Measurements from ENCODE around the gene ATP6V1G1. TPM values are rescaled to one million over a fixed set of nuclear protein-coding genes. Genes with fewer than 3 reads are reported as not detected.
"Not testable (repeated sequence)": the region's sequence is repeated elsewhere in the genome, so short reads cannot be mapped to it uniquely, and the experiment has no call there.

The ATP6V1G1 gene
- total RNA-seq, 2 donors from 2014 or later: 37.4 to 37.8 TPM

- ATAC-seq: no peak
- no peaks in the 10 kb centered on the region for H3K9me3 Mint-ChIP-seq
- no peaks in the 10 kb centered on the region for H3K36me3 Mint-ChIP-seq
Observed at GRCh38 chr9:114570742-114571141, 16.8 kb upstream of the ATP6V1G1 start.

DNA sequence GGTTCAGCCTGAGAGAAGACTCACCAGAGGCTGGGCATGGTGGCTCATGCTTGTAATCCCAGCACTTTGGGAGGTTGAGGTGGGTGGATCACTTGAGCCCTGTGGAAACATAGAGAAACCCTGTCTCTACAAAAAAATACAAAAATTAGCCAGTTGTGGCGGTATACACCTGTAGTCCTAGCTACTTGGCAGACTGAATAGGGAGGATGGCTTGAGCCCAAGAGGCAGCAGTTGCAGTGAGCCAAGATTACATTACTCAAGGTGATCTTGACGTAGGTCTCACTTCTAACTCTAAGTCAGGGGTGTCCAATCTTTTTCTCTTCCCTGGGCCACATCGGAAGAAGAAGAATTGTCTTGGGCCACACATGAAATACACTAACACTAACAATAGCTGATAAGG, 16.2 kb upstream of the ATP6V1G1 start:
- no peak for ATAC-seq
- Mint-ChIP-seq H3K9me3 (no peaks in the 10 kb centered on the region), H3K36me3 (no peaks in the 10 kb centered on the region), H3K27ac (no peak overlapping the region)
- DNase-seq (ENCODE audit: low spot score in 2 of 2): no peak

More at GRCh38 chr9:114570742-114571141, 16.8 kb upstream of the ATP6V1G1 start:
- no peak overlapping the region for H3K27ac Mint-ChIP-seq
- no peak for DNase-seq (ENCODE audit: low spot score in 2 of 2)

- DNase-seq (ENCODE audit: low spot score in 2 of 2) (no peak), ATAC-seq (no peak)
- no peaks in the 10 kb centered on the region for H3K9me3 Mint-ChIP-seq
- H3K36me3 Mint-ChIP-seq: no peaks in the 10 kb centered on the region
- H3K27ac Mint-ChIP-seq: no peak overlapping the region
Observed at GRCh38 chr9:114572199-114572598, 15.4 kb upstream of the ATP6V1G1 start.

GRCh38 chr9:114574438-114574837, 13.1 kb upstream of the ATP6V1G1 start:
- ATAC-seq: no peak
- H3K36me3 Mint-ChIP-seq: no peaks in the 10 kb centered on the region
- H3K27ac Mint-ChIP-seq: no peak overlapping the region

GRCh38 chr9:114576779-114577178, 10.8 kb upstream of the ATP6V1G1 start:
- not testable (repeated sequence) for DNase-seq (ENCODE audit: low spot score in 2 of 2); H3K9me3 Mint-ChIP-seq; ATAC-seq; H3K36me3 Mint-ChIP-seq; H3K27ac Mint-ChIP-seq

More at GRCh38 chr9:114574438-114574837, 13.1 kb upstream of the ATP6V1G1 start:
- no peak for DNase-seq (ENCODE audit: low spot score in 2 of 2)
- no peaks in the 10 kb centered on the region for H3K9me3 Mint-ChIP-seq

- not testable (repeated sequence) for H3K27ac Mint-ChIP-seq
Observed at GRCh38 chr9:114578134-114578533, 9.4 kb upstream of the ATP6V1G1 start.

DNA sequence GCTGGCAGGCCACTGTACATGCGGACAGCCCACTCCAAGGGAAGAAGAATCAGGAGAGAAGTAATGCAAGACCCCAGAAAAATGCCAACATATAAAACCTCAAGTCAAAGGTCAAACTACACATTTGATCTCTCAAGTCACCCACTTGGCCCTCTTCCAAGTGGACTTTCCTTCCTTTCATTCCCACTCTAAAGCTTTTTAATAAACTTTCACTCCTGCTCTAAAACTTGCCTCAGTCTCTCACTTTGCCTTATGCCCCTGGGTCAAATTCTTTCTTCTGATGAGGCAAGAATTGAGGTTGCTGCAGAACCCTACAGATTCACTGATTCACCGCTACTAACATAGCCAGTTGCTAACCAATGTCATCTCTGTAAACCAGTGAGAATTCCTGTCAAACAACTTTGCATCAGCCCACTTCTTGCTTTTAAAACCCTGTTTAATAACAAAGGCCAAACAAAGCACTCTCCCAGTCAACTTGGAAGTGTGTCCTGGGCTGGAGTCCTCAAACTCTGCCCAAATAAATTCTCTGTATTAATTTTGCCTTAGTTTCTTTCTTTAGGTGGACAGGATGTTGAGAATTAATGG, 6.9 kb upstream of the ATP6V1G1 start:
- Mint-ChIP-seq H3K27ac (no peak overlapping the region), H3K9me3 (no peaks in the 10 kb centered on the region), H3K36me3 (no peaks in the 10 kb centered on the region)
- no peak for DNase-seq (ENCODE audit: low spot score in 2 of 2)
- ATAC-seq: no peak

More at GRCh38 chr9:114578134-114578533, 9.4 kb upstream of the ATP6V1G1 start:
- ATAC-seq; H3K9me3 Mint-ChIP-seq; DNase-seq (ENCODE audit: low spot score in 2 of 2); H3K36me3 Mint-ChIP-seq: not testable (repeated sequence)

DNA sequence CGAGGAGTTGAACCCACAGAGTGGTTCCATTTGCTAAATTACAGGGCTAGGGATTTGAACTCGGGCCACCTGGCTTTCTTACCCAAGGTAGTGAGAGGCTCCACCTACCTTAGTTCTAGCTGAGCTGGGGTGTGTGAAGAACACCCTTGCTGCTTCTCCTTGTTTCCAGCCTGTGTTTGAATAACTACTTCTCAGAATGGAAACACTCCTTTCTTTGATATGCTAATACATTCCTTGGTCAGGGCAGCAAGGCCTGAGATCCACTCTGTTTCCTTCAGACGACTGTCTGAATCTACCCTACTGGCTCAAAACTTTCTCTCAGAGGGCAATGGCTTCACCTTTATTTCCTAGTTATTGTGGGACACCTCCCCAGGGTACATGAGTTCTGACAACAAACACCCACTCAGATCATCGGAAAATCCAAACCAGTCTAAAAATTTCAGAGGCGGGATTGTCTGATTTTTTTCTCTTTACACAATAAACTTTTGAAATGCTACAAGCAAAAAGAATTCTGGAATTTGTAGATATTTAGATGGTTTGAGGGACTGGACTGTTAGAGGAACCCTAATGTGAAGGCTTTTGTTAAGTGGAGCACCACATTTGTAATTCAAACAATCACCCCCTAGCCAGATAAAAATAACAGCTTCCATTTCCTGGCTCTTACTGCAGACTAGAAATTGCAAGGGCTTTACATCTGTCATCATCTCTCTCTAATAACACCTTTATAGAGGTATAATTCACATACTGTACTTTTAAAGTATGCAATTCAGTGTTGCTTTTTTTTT, 4.0 kb upstream of the ATP6V1G1 start:
- no peak for DNase-seq (ENCODE audit: low spot score in 2 of 2)
- Mint-ChIP-seq H3K36me3 (peaks cover 12 to 14% of the 10 kb centered on the region in 2 donors), H3K9me3 (no peaks in the 10 kb centered on the region), H3K27ac (no peak overlapping the region)
- ATAC-seq: no peak

GRCh38 chr9:114588210-114588609, 641 bp downstream of the ATP6V1G1 start:
- no peak for ATAC-seq
- H3K36me3 Mint-ChIP-seq: peaks cover 27 to 33% of the 10 kb centered on the region in 2 donors
- H3K9me3 Mint-ChIP-seq: no peaks in the 10 kb centered on the region
- peak overlapping the region; percentile 99 to 100 for H3K27ac Mint-ChIP-seq
- peak in 1 of 2 donors; percentile 13 for DNase-seq (ENCODE audit: low spot score in 2 of 2)

DNA sequence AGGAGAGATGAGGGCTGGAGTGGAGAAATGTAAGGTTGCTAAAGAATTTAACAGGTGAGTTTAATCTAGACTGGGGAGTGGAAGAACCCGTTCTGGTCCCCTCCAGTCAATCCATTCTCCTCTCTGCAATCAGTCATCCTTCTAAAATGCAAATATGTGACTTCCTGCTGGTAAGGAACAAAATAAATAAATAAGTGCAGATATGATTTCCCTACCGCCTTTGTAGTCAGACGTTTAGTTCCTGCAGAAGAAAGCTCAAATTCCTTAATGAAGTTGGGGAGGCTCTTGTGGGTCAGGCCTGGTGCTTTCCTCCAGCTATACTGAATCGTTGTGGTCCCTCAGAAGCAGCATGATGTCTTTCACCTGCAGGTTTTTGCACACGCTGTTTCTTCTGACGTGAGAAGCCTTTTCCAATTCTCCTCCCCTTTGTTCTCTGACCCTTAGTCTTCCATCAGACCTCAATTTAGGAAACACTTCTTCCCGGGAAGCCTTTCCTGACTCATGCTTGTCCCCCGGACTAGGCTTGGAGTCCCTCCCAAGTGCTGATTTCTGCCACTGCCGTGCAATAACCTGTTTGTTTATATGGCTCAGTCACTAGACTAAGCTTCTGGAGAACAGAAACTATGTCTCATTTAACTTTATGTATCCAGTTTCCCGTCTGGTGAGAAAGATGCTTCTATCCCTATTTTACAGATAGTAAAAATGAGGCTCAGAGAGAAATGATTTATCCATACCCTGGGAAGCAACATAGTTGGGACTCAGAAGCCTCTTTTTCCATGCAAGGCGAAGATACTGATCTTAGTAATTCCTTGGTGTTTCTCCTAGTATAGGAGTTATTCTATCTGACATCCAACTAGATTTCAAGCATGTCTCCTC, 1.3 kb downstream of the ATP6V1G1 start:
- no peak for DNase-seq (ENCODE audit: low spot score in 2 of 2)
- ATAC-seq: no peak
- Mint-ChIP-seq H3K36me3 (peaks cover 27 to 40% of the 10 kb centered on the region in 2 donors), H3K27ac (peak overlapping the region; percentile 99 to 100), H3K9me3 (no peaks in the 10 kb centered on the region)

GRCh38 chr9:114590328-114590727, 2.8 kb downstream of the ATP6V1G1 start:
- no peaks in the 10 kb centered on the region for H3K9me3 Mint-ChIP-seq

DNA sequence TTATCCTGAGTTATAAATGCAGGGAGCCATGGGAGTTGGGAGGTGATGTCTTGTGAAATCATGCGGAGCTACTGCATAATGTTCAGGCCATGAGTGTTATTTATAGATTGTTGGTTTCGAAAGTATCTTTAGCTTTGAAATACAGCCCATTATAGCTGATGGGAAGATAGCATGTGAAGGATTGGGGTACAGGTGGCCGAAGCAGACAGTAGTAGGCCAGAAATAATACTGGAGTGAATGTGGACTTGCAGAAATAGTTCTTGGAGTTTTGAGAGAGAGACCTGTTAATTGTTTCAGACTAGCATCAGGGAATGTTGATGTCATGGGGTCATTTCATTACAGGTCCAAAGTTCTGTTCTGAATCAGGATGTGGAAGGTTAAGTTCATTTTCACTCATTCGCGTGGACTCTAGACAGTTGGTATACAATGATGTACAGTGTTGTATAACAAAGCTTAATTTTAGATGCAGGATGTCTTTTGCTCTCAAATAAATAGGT, 3.8 kb downstream of the ATP6V1G1 start:
- no peaks in the 10 kb centered on the region for H3K9me3 Mint-ChIP-seq
- DNase-seq (ENCODE audit: low spot score in 2 of 2) (no peak), ATAC-seq (no peak)
- H3K36me3 Mint-ChIP-seq: peaks cover 35 to 62% of the 10 kb centered on the region in 2 donors
- peak overlapping the region; percentile 67 to 91 for H3K27ac Mint-ChIP-seq

More at GRCh38 chr9:114590328-114590727, 2.8 kb downstream of the ATP6V1G1 start:
- no peak for ATAC-seq
- Mint-ChIP-seq H3K27ac (no peak overlapping the region), H3K36me3 (peaks cover 31 to 54% of the 10 kb centered on the region in 2 donors)
- no peak for DNase-seq (ENCODE audit: low spot score in 2 of 2)

DNA sequence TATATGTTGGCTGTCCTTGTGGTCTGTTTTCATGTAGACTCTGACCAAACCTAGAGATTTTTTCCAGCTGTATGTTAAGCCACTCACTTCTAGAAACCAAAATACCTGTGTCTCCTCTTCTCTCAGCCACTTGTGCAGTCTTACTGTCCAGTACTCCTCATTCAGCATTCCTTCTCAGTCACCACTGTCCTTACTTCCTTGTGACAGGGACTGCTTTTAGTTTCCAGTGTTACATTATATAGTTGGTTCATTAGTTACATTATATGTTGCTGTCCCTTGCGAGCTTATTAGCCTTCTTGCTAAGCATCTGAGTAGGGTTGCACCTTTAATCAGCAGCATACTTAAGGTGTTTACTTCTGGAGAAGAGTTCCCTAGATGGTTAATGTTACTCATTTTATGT, 4.3 kb downstream of the ATP6V1G1 start:
- H3K36me3 Mint-ChIP-seq: peaks cover 35 to 62% of the 10 kb centered on the region in 2 donors

GRCh38 chr9:114592356-114592755, 4.8 kb downstream of the ATP6V1G1 start:
- H3K27ac Mint-ChIP-seq: peak overlapping the region; percentile 87 to 91
- H3K36me3 Mint-ChIP-seq: peaks cover 35 to 62% of the 10 kb centered on the region in 2 donors
- DNase-seq (ENCODE audit: low spot score in 2 of 2): peak in 1 of 2 donors; percentile 38
- ATAC-seq: peak; percentile 16 to 25
- H3K9me3 Mint-ChIP-seq: no peaks in the 10 kb centered on the region

More for the DNA sequence above, 4.3 kb downstream of the ATP6V1G1 start:
- ATAC-seq (peak in 1 of 2 donors; percentile 4), DNase-seq (ENCODE audit: low spot score in 2 of 2) (no peak)
- Mint-ChIP-seq H3K27ac (peak overlapping the region; percentile 87 to 91), H3K9me3 (no peaks in the 10 kb centered on the region)

DNA sequence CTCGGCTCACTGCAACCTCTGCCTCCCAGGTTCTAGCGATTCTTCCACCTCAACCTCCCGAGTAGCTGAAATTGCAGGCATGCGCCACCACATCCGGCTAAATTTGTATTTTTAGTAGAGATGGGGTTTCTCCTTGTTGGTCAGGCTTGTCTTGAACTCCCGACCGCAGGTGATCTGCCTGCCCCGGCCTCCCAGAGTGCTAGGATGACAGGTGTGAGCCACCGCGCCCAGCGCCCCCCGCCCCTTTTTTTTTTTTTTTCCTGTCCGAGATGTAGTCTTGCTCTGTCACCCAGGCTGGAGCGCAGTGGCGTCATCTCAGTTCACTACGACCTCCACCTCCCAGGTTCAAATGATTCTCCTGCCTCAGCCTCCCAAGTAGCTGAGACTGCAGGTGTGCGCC, 6.6 kb downstream of the ATP6V1G1 start:
- H3K9me3 Mint-ChIP-seq: no peaks in the 10 kb centered on the region
- DNase-seq (ENCODE audit: low spot score in 2 of 2) (no peak), ATAC-seq (no peak)
- H3K27ac Mint-ChIP-seq: peak overlapping the region in 1 of 2 donors; percentile 22
- H3K36me3 Mint-ChIP-seq: peaks cover 19 to 62% of the 10 kb centered on the region in 2 donors

GRCh38 chr9:114600502-114601248, 13.1 kb downstream of the ATP6V1G1 start:
- H3K36me3 Mint-ChIP-seq: peaks cover 5 to 60% of the 10 kb centered on the region in 2 donors
- not testable (repeated sequence) for ATAC-seq; DNase-seq (ENCODE audit: low spot score in 2 of 2); H3K27ac Mint-ChIP-seq; H3K9me3 Mint-ChIP-seq
